Peyer's patch (tissue), 4 donors: Measurements from ENCODE around the gene CYP2E1. TPM values are rescaled to one million over a fixed set of nuclear protein-coding genes. Genes with fewer than 3 reads are reported as not detected.
A peak's percentile ranks its signal among the peaks of the same experiment; 100 is the strongest.
"Not testable (repeated sequence)": the region's sequence is repeated elsewhere in the genome, so short reads cannot be mapped to it uniquely, and the experiment has no call there.

Source experiments
- DNase-seq, 3 donors: peaks; one replicate each; pipeline ENCODE4 v3.0.0-alpha.2; 2017 to 2019
- H3K27ac ChIP-seq, 4 donors: fragments of 200-600 bp; sonication (generic); one replicate each; pipeline ENCODE4 v1.5.1; 2016 to 2019
- H3K27me3 ChIP-seq, 2 donors: fragments of 200-600 bp; sonication (generic); one replicate each; pipeline ENCODE4 v1.5.1; 2019
- H3K36me3 ChIP-seq, 3 donors: fragments of 200-600 bp; sonication (generic); one replicate each; pipeline ENCODE4 v1.5.1; 2016 to 2019
- H3K4me1 ChIP-seq, 4 donors: fragments of 200-600 bp; sonication (generic); one replicate each; pipeline ENCODE4 v1.5.1; 2016 to 2019
- H3K4me3 ChIP-seq, 4 donors: fragments of 200-600 bp; sonication (generic); 1 replicate in 3 of 4; 2 replicates in 1 of 4; pipeline ENCODE4 v1.5.1; 2016 to 2019; ENCODE audit warnings: mild to moderate bottlenecking in 1 of 4
- H3K9me3 ChIP-seq, 4 donors: fragments of 200-600 bp; sonication (generic); one replicate each; pipeline ENCODE4 v1.5.1; 2016 to 2019; ENCODE audit warnings: mild to moderate bottlenecking in 1 of 4
- POLR2A ChIP-seq, 2 donors: fragments of 450-650 bp; IDR thresholded peaks; one replicate each; pipeline ENCODE4 v1.5.1; 2017; ENCODE audit warnings: antibody characterized with exemption in 2 of 2, mild to moderate bottlenecking in 2 of 2, moderate library complexity in 2 of 2
- total RNA-seq, 4 donors: library from RNA; depleted of rRNA; stranded (reverse); fragments of >200 nt; gene quantifications; one replicate each; pipeline ENCODE4 v1.1.0, GENCODE V29; 2016
- TF ChIP-seq, protein P1 (sequence below), 6 experiments: fragments of 450-650 bp in 4 of 6; fragments of 200-600 bp in 2 of 6; sonication (generic) in 1 of 6; IDR thresholded peaks; one replicate each; pipeline ENCODE4 v1.5.1; 2017 to 2019; ENCODE audit warnings: antibody characterized with exemption in 6 of 6, mild to moderate bottlenecking in 3 of 6, moderate library complexity in 1 of 6

The CYP2E1 gene
- total RNA-seq, 4 donors from 2014 or later = 2.3 to 13.2 (median 5.6) TPM; not detected in 1

GRCh38 chr10:133488354-133488753 lies 38.8 kb upstream of the CYP2E1 start:
- Histone ChIP-seq H3K27ac (no peak overlapping the region), H3K36me3 (no peaks in the 10 kb centered on the region), H3K4me1 (no peaks in the 10 kb centered on the region), H3K9me3 (peaks cover 0 to 22% (median 0%) of the 10 kb centered on the region in 4 donors), H3K27me3 (no peaks in the 10 kb centered on the region), H3K4me3 (no peak overlapping the region)
- TF ChIP-seq, protein P1, sequence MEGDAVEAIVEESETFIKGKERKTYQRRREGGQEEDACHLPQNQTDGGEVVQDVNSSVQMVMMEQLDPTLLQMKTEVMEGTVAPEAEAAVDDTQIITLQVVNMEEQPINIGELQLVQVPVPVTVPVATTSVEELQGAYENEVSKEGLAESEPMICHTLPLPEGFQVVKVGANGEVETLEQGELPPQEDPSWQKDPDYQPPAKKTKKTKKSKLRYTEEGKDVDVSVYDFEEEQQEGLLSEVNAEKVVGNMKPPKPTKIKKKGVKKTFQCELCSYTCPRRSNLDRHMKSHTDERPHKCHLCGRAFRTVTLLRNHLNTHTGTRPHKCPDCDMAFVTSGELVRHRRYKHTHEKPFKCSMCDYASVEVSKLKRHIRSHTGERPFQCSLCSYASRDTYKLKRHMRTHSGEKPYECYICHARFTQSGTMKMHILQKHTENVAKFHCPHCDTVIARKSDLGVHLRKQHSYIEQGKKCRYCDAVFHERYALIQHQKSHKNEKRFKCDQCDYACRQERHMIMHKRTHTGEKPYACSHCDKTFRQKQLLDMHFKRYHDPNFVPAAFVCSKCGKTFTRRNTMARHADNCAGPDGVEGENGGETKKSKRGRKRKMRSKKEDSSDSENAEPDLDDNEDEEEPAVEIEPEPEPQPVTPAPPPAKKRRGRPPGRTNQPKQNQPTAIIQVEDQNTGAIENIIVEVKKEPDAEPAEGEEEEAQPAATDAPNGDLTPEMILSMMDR (IDR thresholded peaks at IDR 0.05) = no peak
- no peak for DNase-seq

DNA sequence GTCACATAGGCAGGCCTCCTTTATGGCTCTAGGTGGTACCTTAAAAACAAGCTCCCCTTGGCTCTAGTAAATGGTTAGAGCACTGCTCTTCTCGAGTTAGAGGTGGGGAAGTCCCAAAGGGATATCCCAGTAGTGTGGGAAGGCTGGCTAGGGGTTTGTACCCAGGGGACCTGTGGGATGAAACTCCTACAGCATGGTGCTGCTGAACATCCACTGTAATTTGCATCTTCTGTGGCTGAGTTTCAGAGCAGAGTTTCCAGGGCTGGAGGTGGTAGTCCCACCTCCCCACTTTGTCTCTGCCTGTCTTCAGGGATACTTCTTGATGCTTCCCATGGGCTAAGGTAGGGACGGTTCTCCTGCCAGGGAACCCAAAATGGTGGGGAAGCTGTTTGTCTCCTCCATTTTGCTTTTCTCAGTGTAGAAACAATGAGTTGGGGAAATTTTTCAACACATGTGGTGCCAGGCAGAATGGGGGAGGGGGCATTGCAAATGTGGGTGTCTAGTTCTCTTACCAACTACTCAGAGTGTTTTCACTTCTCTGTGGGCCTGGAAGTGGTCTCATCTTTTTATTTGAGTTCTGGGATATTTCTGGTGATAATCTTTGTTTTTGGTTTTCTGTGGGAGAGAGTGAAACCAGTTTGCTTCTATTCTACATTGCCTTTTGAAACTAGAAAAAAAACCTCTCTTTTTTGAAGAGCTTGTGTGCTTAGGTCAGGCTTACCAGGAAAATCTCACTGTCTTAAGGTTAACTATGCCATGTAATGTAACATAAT lies 37.2 kb upstream of the CYP2E1 start:
- Histone ChIP-seq H3K9me3 (peaks cover 0 to 17% (median 0%) of the 10 kb centered on the region in 4 donors), H3K27ac (no peak overlapping the region), H3K4me1 (no peaks in the 10 kb centered on the region), H3K36me3 (no peaks in the 10 kb centered on the region), H3K4me3 (no peak overlapping the region), H3K27me3 (no peaks in the 10 kb centered on the region)
- TF ChIP-seq, protein P1 (IDR thresholded peaks at IDR 0.05) = no peak
- no peak for TF ChIP-seq POLR2A (IDR thresholded peaks at IDR 0.05)
- no peak for DNase-seq

- H3K9me3 ChIP-seq, H3K27ac ChIP-seq, H3K27me3 ChIP-seq, DNase-seq, H3K4me3 ChIP-seq, H3K36me3 ChIP-seq, H3K4me1 ChIP-seq: not testable (repeated sequence)
Measured at GRCh38 chr10:133493562-133493961, 33.6 kb upstream of the CYP2E1 start.

DNA sequence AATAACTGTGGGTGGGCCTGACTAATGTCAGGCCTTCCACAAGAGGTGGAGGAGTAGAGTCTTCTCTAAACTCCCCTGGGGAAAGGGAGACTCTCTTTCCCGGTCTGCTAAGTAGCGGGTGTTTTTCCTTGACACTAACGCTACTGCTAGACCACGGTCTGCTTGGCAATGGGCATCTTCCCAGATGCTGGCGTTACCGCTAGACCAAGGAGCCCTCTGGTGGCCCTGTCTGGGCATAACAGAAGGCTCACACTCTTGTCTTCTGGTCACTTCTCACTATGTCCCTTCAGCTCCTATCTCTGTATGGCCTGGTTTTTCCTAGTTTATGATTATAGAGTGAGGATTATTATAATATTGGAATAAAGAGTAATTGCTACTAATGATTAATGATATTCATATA lies 29.8 kb upstream of the CYP2E1 start:
- not testable (repeated sequence) for DNase-seq

GRCh38 chr10:133499176-133499575 lies 28.0 kb upstream of the CYP2E1 start:
- H3K36me3 ChIP-seq, H3K27me3 ChIP-seq, H3K4me3 ChIP-seq, H3K27ac ChIP-seq, H3K4me1 ChIP-seq, H3K9me3 ChIP-seq, DNase-seq: not testable (repeated sequence)

More for the DNA sequence above, 29.8 kb upstream of the CYP2E1 start:
- not testable (repeated sequence) for H3K27ac ChIP-seq, H3K36me3 ChIP-seq, H3K9me3 ChIP-seq, H3K4me1 ChIP-seq, H3K27me3 ChIP-seq, H3K4me3 ChIP-seq
- TF ChIP-seq, protein P1 (IDR thresholded peaks at IDR 0.05) = peak in 3 of 6 experiments; percentile 24 to 31 (median 30)

GRCh38 chr10:133500897-133501296 lies 26.3 kb upstream of the CYP2E1 start:
- not testable (repeated sequence) for H3K4me1 ChIP-seq, H3K4me3 ChIP-seq, H3K36me3 ChIP-seq, H3K27ac ChIP-seq, H3K9me3 ChIP-seq, DNase-seq, H3K27me3 ChIP-seq

GRCh38 chr10:133509700-133510099 lies 17.5 kb upstream of the CYP2E1 start:
- Histone ChIP-seq H3K4me1 (no peaks in the 10 kb centered on the region), H3K9me3 (no peaks in the 10 kb centered on the region), H3K36me3 (no peaks in the 10 kb centered on the region), H3K4me3 (no peak overlapping the region), H3K27me3 (no peaks in the 10 kb centered on the region), H3K27ac (no peak overlapping the region)
- no peak for DNase-seq
- TF ChIP-seq POLR2A (IDR thresholded peaks at IDR 0.05) = no peak
- TF ChIP-seq, protein P1 (IDR thresholded peaks at IDR 0.05) = no peak
